GM18870 (cell line): ENCODE data around the gene KIAA1210.

Source experiments
- ATAC-seq: cut with Tn5 transposase; IDR thresholded peaks from one replicate; pipeline ENCODE4 v1.9.1; 2021; ENCODE audit warnings: moderate library complexity; ENCODE audit not compliant: unreplicated experiment

Gene KIAA1210

DNA sequence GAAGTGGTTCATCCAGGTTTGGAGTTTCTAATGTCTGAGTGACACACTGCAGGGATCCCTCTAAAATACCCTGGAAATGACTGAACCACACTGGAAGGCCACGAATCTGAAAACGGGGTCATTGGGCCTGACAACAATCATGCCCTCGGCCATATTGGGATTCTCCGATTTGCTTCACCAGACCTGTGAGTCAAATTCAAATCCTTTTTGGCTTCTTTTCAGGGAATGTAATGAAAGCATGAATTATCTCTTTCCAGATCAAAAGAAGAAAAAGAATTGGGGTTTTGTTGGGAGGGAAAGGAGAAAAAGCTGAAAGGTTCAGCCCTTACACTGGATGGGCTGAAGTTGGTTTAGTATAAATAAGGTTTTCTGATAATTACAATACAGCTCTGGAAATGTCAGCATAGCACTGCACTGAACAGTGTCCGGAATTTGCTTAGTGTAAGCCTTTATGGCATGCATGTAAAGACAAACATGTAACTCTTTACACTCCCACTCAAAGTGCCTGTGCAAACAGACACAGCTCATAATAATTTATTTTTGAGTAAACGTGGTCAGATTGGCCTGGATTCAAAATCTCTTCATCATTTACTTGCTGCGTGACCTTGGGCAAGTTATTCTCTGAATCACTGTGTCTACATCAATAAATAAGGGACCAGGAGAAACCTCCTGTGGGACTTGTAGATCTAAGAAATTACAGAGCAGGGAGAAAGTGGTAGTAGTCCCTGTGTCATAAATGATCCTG, 33.4 kb downstream of the KIAA1210 start:
- no peak for ATAC-seq

DNA sequence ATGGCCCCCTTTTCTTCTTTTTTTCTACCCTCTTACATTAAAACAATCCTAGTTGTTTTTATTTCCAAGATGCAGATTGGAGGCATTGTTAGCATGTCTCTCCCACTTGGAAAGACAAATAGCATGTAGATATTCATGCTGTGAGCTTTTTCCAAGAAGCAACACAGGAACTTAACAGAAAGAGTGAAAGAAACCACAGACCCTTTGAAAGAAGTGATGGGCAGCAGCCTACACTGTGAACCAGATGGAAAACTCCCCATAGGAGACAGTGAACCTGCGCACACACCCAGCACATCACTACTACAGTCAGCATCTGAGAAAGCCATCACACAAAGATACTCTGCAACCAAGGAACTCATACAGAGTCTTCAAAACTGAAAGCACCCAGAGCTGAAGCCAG, 37.0 kb downstream of the KIAA1210 start:
- no peak for ATAC-seq

DNA sequence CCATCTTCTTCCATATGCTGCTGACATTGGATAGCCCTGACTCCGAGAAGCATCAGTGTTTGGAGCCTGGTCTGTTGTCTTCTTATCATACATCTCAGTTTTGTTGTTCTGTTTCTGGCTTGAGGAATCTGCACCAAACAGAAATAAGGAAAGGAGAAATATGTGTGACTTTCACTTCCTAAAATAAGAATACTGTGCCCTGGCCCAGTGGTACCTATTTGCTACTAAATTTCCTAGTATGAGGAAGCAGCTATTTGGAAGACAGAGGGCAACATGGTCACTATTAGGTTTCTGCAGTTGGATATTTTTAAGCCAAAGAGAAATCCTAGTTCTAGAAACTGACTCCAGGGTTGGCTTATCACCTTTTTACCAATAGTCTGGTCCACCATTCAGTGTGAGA, 38.0 kb downstream of the KIAA1210 start:
- no peak for ATAC-seq

DNA sequence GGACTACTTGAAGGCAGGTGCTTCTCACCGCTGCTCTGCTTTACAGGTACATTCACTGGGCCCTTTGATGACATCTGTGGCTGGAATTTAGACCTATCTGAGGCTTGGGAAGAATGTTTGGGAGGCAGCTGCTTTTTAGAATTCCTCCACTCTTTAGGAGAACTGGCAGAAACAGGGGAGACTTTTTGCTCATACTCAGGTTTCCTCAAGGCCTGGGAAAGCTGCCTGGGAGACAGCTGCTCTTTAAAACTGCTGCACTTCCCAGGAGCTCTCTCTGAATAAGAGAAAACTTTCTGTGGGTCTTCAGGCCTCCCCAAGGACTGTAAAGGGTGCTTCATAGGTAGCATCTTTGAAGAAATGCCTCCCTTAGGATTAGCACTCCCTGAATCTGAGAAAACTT, 40.5 kb downstream of the KIAA1210 start:
- no peak for ATAC-seq

DNA sequence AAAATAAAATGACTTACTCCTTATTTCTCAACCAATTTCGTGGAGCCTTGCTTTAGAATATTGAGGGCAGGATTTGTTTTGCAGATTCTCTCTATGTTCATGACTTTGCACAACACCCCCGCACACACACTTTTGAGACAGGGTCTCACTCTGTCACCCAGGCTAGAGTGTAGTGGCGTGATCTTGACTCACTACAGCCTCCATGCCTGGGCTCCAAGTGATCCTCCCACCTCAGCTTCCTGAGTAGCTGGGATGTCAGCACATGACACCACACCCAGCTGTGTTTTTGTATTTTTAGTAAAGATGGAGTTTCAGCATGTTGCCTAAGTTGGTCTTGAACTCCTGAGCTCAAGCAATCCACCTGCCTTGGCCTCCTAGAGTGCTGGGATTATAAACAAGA, 42.8 kb downstream of the KIAA1210 start:
- ATAC-seq, result no peak

DNA sequence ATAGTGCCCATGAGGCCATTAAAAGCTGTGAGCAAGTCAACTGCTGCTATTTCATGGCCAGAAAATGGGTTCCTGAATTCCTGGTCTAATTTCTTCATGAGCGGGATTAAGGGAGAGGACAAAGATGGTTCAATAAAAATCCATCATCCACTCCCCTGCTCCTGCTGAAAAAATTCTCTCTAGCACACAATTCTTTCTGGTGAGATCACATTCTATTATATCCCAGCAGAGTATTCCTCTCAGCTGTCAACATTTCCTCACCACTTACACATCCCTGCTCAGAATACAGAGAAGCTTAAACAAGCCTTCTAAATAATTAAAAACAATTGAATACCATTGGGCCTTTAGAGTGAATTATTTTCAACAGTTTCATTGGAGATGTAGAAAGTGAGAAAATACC, 45.3 kb downstream of the KIAA1210 start:
- no peak for ATAC-seq

DNA sequence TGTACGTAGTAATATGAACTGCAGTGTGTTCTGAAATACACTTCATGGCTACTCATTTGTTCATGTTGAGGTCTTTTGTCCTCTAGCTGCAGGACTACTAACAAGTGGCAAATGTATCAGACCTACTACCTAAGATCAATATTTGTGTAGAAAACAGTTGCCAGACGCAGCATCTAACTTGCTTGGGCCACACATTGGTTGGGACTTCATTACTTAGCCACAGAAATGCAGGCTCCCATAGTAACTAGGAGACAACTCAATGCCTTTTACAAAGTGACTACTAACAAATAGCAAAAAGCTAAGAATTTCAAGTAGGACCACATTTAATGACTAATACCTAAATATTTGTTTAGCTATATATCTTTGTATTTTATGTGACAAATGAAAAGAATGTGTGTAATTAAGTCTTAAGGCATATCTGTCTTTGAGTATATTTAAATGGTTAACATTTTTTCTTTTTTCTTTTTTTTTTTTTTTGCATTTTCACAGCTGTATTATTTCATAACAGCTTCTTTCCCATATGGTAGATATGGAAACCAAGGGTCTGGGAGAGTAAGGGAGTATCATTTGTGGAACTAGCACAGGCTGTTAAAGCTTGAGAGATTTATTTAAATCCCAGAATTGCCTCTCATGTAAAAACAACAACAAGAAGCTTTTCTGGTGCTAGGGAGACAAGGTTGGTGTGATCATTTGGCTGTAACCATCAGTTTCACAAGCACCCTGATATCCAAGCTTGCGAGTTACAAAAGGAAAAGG, 52.2 kb downstream of the KIAA1210 start:
- ATAC-seq, result no peak

DNA sequence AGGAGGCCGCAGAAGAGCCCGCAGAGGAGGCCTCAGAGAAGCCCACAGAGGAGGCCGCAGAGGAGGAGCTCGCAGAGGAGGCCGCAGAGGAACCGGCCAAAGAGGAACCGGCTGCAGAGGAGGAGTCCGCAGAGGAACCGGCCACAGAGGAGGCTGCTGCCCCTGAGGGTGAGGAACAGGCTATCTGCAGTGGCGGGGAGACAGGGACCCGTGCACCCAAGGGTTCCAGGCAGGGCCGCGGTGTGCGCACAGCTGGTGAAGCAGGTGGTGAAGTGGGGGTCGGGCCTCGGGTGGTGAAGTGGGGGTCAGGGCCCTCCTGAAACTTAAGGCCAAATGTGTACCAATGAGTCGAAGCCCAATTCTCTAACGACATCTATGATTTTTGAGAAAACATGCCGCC, 53.7 kb downstream of the KIAA1210 start:
- no peak for ATAC-seq

DNA sequence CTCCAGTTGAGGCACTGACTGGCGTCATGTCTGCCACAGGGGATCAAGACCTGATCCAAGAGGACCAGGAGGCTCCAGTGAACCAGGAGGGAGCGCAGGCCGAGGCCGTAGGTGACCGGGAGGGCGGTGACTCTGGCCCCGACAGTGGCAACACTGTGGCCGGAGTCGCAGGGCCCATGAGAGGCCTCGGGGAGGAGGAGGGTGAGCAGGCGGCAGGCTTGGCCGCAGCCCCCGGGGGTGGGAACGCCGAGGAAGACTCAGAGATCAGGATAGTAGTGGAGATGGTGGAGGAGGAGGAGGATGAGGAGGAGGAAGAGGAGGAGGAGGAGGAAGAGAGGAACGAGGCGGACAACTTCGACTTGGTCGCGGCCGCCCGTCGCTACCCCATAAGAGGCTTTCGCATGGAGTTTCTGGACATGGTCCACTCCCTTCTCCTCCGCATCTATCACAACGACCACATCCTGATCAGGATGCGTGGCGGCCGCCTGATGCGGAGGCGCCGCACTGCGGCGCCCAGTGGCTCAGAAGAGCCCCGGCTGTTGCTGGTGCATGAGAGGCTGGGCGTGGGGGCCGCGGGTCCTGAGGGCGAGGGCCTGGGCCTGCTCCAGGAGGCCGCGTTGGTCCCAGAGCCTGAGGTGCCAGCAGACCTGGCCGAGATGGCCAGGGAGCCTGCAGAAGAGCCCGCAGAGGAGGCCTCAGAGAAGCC, 54.3 kb downstream of the KIAA1210 start:
- ATAC-seq, result no peak

DNA sequence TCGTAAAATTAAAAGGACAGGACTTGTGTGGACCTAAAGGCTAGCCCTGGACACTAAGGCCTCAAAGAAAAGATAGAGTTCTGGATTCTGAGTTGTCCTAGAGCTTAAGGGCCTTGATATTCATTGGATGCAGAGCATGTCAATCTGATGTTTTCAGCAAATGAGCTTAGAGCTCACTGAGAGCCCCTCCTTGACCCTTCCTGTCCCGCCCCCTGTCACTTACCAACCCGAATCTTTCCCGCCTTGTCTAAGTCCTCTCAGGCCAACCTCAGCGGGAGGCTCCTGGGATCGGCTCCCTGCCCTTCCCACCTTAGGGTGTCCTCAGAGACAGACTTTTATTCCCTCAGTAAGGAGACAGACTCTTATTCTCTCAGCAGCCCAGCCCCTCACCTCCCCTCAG, 54.9 kb downstream of the KIAA1210 start, which contains the start of gene CT47C1:
Gene CT47C1, plus strand, starts transcription at position 250 of the 400 bp plus-strand sequence. CDS start 233 bp downstream, outside the sequence.
- ATAC-seq, result no peak

DNA sequence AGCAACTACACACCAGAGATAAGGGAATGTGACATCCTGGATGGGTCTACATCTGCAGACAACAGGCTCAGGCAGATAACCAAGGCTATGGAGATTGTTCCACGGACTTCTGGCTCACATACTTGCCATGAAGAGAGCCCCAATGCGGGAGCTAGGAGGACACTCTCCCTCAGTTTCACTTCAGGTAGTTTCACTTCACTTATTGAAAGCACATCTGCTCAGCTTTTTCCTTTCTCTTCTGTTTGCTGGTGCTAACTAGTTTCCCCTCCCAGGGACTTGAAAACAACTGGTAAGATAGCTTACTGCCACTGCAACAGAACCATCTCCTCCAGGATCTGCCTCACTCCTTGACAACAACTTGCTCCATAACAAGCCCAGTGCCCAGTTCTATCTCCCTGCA, 56.2 kb downstream of the KIAA1210 start:
- peak; percentile 72 for ATAC-seq

DNA sequence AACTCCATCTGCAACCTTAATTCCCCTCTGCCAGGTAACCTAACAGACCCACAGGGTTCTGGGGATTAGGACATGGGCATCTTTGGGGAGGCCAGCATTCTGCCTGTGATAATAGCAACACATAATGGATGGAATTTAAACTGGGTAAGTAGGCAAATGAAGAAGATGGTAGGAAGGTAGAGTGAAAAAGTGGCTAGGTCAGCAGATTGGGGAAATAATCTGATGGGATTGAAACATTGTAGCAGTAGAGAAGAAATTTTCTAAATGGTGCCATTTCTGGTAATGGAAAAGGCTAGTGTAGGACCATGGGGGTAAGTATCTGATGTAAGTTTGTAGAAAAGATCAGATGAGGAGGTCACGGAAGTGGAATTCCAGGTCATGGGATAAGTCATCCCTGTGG, 57.9 kb downstream of the KIAA1210 start:
- ATAC-seq, result no peak

DNA sequence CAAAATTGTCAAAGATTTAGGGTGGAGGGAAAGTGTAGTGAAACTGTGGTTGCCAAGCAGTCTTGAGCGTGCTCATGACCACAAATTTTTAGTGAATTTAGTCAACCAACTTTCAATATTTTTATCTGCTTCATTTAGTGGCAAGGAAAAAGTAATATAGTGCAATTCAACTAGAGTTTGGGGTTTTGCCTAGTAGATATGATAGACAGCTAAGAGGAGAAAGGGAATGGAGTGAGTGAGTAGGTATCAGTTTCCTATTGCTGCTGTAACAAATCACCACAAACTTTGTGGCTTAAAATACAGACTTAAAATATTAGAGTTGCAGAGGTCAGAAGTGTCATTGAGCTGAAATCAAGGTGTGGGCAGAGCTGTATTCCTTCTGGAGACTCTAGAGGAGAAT, 58.5 kb downstream of the KIAA1210 start:
- ATAC-seq, result no peak

DNA sequence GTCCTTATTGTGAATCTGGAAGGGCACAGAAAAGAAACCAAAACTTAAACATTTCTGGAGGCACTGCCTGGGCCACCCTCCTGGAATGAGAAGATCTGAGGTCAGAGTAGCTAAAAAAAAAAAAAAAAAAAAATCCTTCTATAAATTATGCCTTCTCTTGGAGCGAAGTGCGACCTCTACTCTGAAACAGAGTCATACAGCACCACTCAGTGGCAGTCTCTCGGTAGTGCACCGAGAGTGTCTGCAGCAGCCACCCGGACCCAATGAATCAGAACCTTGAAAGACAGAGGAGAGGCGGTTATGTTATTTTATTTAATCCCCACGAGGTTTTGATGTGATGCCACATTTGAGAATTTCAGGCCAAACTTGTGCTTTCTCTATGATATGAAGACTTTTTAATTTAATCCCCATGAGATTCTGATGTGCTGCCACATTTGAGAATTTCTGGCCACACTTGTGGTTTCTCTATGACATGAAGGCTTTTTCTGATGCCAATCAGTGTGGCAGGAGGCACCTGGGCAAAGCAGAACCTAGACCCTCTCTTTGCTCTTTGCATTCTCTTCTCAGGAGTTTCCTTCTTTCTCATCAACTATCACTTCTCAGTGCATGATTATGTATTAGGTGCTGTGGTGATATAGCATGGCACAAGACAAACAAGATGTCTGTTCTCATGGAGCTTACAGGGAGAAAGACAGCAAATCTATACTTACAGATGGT, 60.4 kb downstream of the KIAA1210 start:
- ATAC-seq, result no peak

DNA sequence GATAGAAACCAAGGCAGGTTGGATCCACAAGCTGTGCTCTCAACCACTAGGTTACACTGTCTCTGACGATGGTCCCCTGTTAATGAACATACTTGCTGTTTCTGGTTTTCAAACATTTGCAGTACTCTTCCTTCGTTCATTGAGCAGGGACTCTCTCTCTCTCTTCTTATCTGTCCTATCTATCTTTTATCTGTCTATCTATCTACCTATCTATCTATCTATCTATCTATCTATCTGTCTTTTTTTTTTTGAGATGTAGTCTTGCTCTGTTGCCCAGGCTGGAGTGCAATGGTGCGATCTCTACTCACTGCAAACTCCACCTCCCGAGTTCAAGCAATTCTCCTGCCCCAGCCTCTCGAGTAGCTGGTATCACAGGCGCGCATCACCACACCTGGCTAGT, 64.2 kb downstream of the KIAA1210 start:
- no peak for ATAC-seq

DNA sequence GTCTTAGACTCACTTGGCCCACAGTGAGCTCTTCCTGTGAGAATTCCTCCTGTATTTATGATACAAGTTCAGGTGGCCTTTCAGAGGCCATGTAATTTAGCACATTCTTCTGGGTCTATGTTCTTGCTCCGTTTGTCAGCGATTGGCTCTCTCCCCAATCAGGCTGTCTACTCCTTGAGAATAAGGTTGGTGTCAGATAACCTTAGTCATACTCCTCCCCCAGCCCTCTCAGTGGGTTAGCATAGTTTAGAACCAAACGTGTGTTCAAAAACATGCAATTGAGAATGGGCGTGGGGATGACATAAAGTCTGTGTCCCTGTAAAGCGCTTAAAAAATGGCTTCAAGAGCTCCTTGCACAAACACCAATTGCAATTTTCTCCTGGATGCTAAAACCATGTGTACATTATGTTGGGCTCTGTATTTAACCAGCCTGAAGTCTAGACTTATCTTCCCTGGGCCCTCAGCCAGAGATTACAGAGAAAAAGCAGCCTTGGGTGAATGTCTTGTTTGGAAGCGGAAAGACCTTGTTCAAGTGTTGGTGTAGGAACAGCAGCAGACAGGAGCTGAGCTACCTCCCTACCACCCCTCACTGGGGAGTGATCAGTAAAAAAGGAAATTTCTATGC, 64.8 kb downstream of the KIAA1210 start:
- ATAC-seq, result no peak

DNA sequence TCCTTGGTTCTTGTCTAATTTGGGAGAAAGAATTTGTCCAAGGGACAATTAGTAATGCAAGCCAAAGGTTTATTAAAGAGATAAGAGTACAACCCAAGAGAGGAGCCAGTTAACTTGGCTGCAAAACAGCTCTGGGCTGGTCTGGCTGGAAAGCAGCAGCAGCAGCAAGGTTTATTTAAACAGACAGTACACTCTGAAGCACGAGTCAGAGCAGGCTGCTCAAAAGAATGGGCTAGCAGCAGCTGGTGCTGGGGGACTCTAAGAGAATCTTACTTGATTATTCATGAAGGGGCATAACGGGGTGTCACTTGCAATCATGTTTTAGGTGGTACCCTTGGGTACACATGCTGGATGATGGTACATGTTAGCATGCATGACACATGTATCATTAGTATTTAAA, 71.9 kb downstream of the KIAA1210 start:
- no peak for ATAC-seq

DNA sequence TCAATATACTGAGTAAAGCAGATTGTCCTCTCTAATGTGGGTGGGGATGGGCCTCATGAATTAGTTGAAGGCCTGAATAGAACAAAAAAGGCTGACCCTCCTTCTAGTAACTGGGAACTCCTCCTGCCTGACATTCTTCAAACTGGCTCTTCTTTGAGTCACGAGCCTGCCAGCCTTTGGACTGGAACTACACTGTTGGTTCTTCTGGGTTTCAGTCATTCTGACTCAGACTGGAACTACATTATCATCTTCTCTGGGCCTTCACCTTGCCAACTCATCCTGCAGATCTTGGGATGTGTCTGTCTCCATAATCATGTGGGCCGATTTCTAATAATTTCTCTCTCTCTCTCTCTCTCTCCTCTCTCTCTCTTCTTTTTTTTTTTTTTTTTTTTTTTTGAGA, 81.7 kb downstream of the KIAA1210 start:
- ATAC-seq, result no peak

DNA sequence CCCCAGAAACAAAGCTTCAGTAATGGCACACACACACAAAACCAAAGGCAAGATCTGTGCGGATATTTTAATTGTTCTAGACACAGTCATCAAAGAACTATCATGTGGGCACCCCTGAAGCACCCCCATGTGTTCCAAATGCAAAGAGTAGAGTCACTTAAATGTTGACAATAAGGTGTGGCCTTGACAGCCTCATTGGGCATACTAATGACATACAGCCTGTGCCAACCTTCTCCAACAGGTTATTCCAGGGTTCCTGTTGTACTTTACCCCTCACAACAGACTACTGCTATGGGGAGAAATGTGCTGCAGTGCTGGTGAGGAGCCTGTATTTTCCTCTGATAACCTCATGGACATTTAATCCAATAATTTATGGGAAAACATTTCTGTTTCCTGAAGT, 84.6 kb downstream of the KIAA1210 start:
- no peak for ATAC-seq

DNA sequence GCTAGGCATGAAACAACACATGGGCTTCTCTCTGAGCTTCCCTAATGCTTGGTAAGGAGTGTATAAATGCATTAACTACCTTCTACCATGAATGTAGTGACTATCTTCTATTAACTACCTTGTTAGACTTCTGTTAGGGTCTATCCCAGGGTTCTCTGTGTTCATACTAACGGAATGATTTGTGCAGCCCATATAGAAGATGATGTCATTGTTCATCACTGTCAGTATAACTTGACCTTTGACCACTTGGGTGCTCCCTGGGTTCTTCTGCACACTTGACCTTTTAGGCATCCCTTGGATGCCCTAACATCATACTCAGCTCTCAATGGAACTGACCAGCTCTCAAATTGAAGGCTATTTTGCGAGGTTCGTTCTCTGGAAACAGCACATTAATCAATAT, 85.6 kb downstream of the KIAA1210 start:
- ATAC-seq, result no peak

DNA sequence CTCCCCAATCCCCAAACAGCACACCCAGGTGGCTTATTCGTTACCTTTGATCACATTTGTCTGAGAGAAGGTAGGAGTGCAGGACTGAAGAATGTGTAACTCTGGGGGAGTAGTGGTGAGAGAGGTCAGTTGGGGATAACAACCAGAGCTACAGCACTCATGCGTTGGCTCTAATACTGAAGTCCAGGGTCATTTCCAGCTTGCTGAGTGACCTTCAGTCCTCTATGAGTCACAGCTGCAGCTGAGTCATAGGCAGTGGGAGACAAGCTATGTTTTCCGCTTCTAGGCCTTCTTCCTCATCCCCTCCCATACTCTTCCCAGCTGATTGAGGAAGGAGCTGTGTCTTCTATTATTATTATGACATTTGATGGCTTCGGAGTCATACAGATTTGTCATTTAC, 86.4 kb downstream of the KIAA1210 start:
- ATAC-seq, result no peak
